Measurements from ENCODE around the gene MS4A6A. TPM values are rescaled to one million over a fixed set of nuclear protein-coding genes. Genes with fewer than 3 reads are reported as not detected.

Gene MS4A6A
- polyA plus RNA-seq, 3 donors: 978 to 3,009 (median 2,353) TPM

DNA sequence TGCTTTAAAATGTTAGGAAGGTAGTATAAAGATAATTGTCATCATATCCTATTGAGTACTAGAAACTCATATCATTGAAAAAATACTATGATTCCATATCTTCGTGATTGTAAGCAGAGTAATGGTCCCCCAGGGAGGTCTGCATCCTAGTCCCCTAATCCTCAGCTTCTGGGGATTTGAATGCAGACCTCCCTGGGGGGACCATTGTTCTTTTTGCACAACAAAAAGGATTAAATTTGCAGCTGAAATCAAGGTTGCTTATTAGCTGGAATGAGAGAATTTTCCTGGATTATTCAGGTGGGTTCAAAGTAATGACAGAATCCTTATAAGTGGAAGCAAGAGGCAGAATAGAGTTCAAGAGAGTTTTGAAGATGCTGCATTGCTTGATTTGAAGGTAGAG, 26.1 kb upstream of the MS4A6A start:
- Mint-ChIP-seq H3K27ac (no peak overlapping the region), H3K36me3 (peaks cover 55 to 72% of the 10 kb centered on the region in 2 donors), H3K9me3 (peaks cover 0 to 3% (median 0%) of the 10 kb centered on the region in 7 donors), H3K4me3 (no peak overlapping the region), H3K4me1 (peaks cover 21% of the 10 kb centered on the region), H3K27me3 (ENCODE audit: low read depth in 3 of 3) (no peaks in the 10 kb centered on the region)
- TF ChIP-seq, protein P1, sequence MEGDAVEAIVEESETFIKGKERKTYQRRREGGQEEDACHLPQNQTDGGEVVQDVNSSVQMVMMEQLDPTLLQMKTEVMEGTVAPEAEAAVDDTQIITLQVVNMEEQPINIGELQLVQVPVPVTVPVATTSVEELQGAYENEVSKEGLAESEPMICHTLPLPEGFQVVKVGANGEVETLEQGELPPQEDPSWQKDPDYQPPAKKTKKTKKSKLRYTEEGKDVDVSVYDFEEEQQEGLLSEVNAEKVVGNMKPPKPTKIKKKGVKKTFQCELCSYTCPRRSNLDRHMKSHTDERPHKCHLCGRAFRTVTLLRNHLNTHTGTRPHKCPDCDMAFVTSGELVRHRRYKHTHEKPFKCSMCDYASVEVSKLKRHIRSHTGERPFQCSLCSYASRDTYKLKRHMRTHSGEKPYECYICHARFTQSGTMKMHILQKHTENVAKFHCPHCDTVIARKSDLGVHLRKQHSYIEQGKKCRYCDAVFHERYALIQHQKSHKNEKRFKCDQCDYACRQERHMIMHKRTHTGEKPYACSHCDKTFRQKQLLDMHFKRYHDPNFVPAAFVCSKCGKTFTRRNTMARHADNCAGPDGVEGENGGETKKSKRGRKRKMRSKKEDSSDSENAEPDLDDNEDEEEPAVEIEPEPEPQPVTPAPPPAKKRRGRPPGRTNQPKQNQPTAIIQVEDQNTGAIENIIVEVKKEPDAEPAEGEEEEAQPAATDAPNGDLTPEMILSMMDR (IDR thresholded peaks at IDR 0.05): no peak
- DNase-seq: no peak
- Histone ChIP-seq H3K4me1 (ENCODE audit: control insufficient read depth in 1 of 2, insufficient read depth in 2 of 2, low read length in 2 of 2) (peaks cover 10 to 19% of the 10 kb centered on the region in 2 donors), H3K4me3 (replicated peaks in 1 of 3; ENCODE audit: low read depth in 2 of 3, low read length in 3 of 3) (no peak overlapping the region), H3K36me3 (replicated peaks in 1 of 2; ENCODE audit: control insufficient read depth in 1 of 2, insufficient read depth in 2 of 2, low read length in 2 of 2) (peaks cover 36 to 76% of the 10 kb centered on the region in 2 donors), H3K4me2 (replicated peaks; ENCODE audit: extremely low read depth, low read length, poor library complexity, severe bottlenecking) (no peak overlapping the region), H3K79me2 (ENCODE audit: insufficient read depth, low read length) (peaks cover 6% of the 10 kb centered on the region), H3K9ac (ENCODE audit: insufficient read depth, low read length, poor library complexity, severe bottlenecking) (no peak overlapping the region), H2AFZ (ENCODE audit: insufficient read depth, low read depth, low read length, poor library complexity, severe bottlenecking) (no peak overlapping the region), H4K20me1 (ENCODE audit: insufficient read depth, low read length) (no peaks in the 10 kb centered on the region), H3K27ac (ENCODE audit: low read depth in 1 of 2, low read length in 2 of 2) (no peak overlapping the region), H3K27me3 (ENCODE audit: control insufficient read depth in 2 of 2, insufficient read depth in 2 of 2, low read length in 2 of 2) (no peaks in the 10 kb centered on the region), H3K9me3 (replicated peaks in 1 of 2; ENCODE audit: control insufficient read depth in 1 of 2, insufficient read depth in 1 of 2, low read length in 2 of 2) (no peaks in the 10 kb centered on the region)
- intact Hi-C loops (cut with micrococcal nuclease): no loop called here
- no CpG with 5 or more reads among the region's 1 CpG for WGBS (ENCODE audit: insufficient coverage)

DNA sequence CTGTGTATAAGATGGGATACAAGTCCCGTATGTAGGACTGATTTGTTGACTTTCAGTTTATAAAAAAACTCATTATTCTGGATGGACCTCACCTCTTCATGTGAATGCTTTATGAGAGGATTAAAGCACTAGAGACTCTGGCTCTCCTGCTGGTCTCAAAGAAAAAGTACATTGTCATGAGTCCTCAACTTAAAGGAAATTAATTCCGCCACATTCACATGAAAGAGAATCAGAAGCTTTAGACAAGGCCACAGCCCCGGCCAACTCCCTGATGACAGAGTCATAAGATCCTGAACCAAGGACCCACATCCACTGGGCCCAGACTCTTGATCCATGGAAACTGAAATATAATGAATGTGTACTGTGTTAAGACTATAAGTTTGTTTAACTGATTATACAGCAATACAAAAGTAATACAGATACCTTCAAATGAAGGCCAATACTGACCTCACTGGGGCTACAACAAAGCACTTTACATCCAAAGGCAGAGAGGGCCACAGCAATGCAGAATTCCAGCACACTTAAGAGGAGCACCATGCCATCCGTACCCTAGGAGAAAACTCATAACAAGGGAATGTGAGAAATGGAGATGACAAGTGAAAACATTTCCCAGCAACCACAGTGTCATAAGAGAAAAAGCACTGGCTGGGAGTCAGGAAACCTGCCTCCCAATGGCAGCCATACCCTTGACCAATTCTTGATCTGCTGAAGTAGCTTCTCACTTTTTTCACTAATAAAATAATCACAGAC, 25.4 kb upstream of the MS4A6A start:
- WGBS (ENCODE audit: insufficient coverage): 100% methylated on average over 1 of the region's 4 CpGs

More for the DNA sequence above, 25.4 kb upstream of the MS4A6A start:
- H2AFZ ChIP-seq (ENCODE audit: insufficient read depth, low read depth, low read length, poor library complexity, severe bottlenecking): no peak overlapping the region
- no peaks in the 10 kb centered on the region for H3K9me3 ChIP-seq (replicated peaks in 1 of 2; ENCODE audit: control insufficient read depth in 1 of 2, insufficient read depth in 1 of 2, low read length in 2 of 2)
- H3K79me2 ChIP-seq (ENCODE audit: insufficient read depth, low read length): peaks cover 6% of the 10 kb centered on the region
- intact Hi-C loops (cut with micrococcal nuclease): no loop called here
- H3K9me3 Mint-ChIP-seq: peaks cover 0 to 3% (median 0%) of the 10 kb centered on the region in 7 donors
- peaks cover 40 to 73% of the 10 kb centered on the region in 2 donors for H3K36me3 ChIP-seq (replicated peaks in 1 of 2; ENCODE audit: control insufficient read depth in 1 of 2, insufficient read depth in 2 of 2, low read length in 2 of 2)
- peaks cover 53 to 72% of the 10 kb centered on the region in 2 donors for H3K36me3 Mint-ChIP-seq
- H3K4me2 ChIP-seq (replicated peaks; ENCODE audit: extremely low read depth, low read length, poor library complexity, severe bottlenecking): no peak overlapping the region
- H3K4me3 ChIP-seq (replicated peaks in 1 of 3; ENCODE audit: low read depth in 2 of 3, low read length in 3 of 3): no peak overlapping the region
- no peak overlapping the region for H3K4me3 Mint-ChIP-seq
- peak overlapping the region in 1 of 2 donors; percentile 10 for H3K27ac ChIP-seq (ENCODE audit: low read depth in 1 of 2, low read length in 2 of 2)
- peaks cover 10 to 19% of the 10 kb centered on the region in 2 donors for H3K4me1 ChIP-seq (ENCODE audit: control insufficient read depth in 1 of 2, insufficient read depth in 2 of 2, low read length in 2 of 2)
- H3K27ac Mint-ChIP-seq: peak overlapping the region in 1 of 7 donors; percentile 43
- peaks cover 21% of the 10 kb centered on the region for H3K4me1 Mint-ChIP-seq
- no peak for DNase-seq
- H3K27me3 ChIP-seq (ENCODE audit: control insufficient read depth in 2 of 2, insufficient read depth in 2 of 2, low read length in 2 of 2): no peaks in the 10 kb centered on the region
- H3K9ac ChIP-seq (ENCODE audit: insufficient read depth, low read length, poor library complexity, severe bottlenecking): no peak overlapping the region
- H4K20me1 ChIP-seq (ENCODE audit: insufficient read depth, low read length): no peaks in the 10 kb centered on the region
- H3K27me3 Mint-ChIP-seq (ENCODE audit: low read depth in 3 of 3): no peaks in the 10 kb centered on the region
- TF ChIP-seq, protein P1 (IDR thresholded peaks at IDR 0.05): no peak

Measured in CD14-positive monocyte (primary cell).